ENCODE data around the gene CNP.

Gene CNP

DNA sequence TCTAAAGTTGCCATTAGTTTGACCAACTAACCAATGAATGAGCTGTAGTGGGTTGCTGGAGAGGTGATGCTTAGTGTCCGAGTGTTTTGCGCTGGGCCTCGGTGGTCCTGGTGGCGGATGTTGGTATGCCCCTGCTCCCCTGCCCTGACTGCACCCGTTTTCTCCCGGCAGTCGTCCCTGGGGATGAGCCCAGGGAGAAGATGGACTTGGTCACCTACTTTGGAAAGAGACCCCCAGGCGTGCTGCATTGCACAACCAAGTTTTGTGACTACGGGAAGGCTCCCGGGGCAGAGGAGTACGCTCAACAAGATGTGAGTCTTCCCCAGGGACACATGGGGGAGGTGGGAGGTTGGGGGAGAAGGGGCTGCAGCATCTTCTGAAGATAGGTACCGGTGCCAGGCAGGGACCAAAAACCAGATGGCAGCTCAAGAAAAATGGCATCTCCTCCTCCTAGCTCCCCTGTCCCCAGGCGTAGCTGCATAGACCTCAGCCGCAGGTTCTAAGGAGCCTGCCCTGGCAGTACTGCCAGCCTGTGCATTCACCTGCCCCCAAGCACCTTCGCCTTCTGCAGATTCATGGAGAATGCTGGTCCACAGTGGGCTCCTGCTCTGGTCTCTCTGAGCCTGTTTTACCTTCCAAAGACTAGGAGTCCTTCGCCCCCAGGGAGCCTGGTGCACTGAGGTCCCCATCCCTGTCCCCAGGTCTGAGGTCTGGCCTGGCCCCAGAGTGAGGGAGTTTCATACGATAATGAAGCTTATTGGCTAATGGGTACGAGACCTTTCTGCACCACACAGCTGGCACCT lies 5.3 kb downstream of the CNP start:
- peaks cover 18 to 69% of the 10 kb centered on the region in 2 donors for H3K36me3 ChIP-seq (ENCODE audit: control insufficient read depth in 1 of 2, insufficient read depth in 2 of 2, low read length in 2 of 2)

DNA sequence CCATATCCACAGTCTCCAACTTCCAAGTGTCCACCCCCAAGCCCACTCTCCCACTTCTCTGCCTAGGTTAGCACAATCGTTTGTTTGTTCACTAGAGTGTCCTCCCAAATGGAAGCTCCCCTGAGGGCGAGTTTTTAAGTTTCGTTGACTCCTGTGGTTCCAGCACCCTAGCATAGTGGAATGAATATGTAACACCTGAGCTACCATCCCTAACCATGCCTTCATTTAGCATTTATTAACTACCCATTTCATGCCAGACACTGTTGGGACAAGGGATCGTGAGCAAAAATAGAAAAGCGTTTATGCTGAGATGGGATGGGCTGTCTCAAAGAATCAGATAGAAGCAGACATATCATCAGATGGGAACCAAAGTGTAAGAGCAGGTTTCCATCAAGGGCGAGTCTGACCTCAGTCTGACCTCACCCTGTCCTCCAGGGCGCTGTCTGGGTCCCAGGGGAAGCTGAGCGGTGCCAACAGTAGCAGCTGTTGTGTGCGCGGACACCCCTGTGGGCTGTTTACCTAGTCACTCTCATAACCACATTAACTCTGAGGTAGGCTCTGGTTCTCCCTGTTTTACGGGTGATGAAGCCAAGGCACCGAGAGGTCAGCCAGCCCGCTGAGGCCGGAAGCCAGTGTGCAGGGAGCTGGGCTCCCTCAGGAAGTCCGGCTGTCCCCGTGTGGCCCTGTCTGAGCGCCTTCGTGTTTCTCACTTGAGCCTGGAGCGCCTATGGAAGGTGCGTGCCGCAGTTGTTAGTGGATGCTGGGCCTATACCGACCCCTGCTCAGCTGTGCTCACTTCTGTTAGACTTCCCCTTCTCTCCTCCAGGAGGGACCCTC lies 6.2 kb downstream of the CNP start:
- Histone ChIP-seq H3K27ac (ENCODE audit: low read depth, low read length) (no peak overlapping the region), H3K4me1 (ENCODE audit: control insufficient read depth in 1 of 2, insufficient read depth in 2 of 2, low read length in 2 of 2) (peaks cover 16 to 20% of the 10 kb centered on the region in 2 donors), H3K36me3 (ENCODE audit: control insufficient read depth in 1 of 2, insufficient read depth in 2 of 2, low read length in 2 of 2) (peaks cover 24 to 78% of the 10 kb centered on the region in 2 donors), H3K27me3 (ENCODE audit: control insufficient read depth in 1 of 2, insufficient read depth in 2 of 2, low read length in 2 of 2) (no peaks in the 10 kb centered on the region), H3K9me3 (ENCODE audit: control insufficient read depth in 1 of 2, low read length in 2 of 2) (no peaks in the 10 kb centered on the region), H3K9ac (ENCODE audit: low read depth in 1 of 2, low read length in 2 of 2) (peak overlapping the region in 1 of 2 donors; percentile 13), H3K4me3 (ENCODE audit: low read depth in 1 of 2, low read length in 2 of 2) (no peak overlapping the region)

More for the DNA sequence above, 5.3 kb downstream of the CNP start:
- Histone ChIP-seq H3K9me3 (ENCODE audit: control insufficient read depth in 1 of 2, low read length in 2 of 2) (no peaks in the 10 kb centered on the region), H3K4me3 (ENCODE audit: low read depth in 1 of 2, low read length in 2 of 2) (no peak overlapping the region), H3K9ac (ENCODE audit: low read depth in 1 of 2, low read length in 2 of 2) (no peak overlapping the region), H3K27ac (ENCODE audit: low read depth, low read length) (no peak overlapping the region), H3K27me3 (ENCODE audit: control insufficient read depth in 1 of 2, insufficient read depth in 2 of 2, low read length in 2 of 2) (no peaks in the 10 kb centered on the region), H3K4me1 (ENCODE audit: control insufficient read depth in 1 of 2, insufficient read depth in 2 of 2, low read length in 2 of 2) (peaks cover 15 to 26% of the 10 kb centered on the region in 2 donors)

DNA sequence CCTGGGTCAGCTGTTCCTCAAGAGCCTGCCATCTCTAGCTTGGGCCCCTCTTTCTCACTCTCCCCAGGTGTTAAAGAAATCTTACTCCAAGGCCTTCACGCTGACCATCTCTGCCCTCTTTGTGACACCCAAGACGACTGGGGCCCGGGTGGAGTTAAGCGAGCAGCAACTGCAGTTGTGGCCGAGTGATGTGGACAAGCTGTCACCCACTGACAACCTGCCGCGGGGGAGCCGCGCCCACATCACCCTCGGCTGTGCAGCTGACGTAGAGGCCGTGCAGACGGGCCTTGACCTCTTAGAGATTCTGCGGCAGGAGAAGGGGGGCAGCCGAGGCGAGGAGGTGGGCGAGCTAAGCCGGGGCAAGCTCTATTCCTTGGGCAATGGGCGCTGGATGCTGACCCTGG lies 6.8 kb downstream of the CNP start:
- H3K4me1 ChIP-seq (ENCODE audit: control insufficient read depth in 1 of 2, insufficient read depth in 2 of 2, low read length in 2 of 2), result peaks cover 12 to 14% of the 10 kb centered on the region in 2 donors
- H3K9ac ChIP-seq (ENCODE audit: low read depth in 1 of 2, low read length in 2 of 2), result peak overlapping the region in 1 of 2 donors; percentile 13
- H3K36me3 ChIP-seq (ENCODE audit: control insufficient read depth in 1 of 2, insufficient read depth in 2 of 2, low read length in 2 of 2), result peaks cover 24 to 79% of the 10 kb centered on the region in 2 donors
- H3K9me3 ChIP-seq (ENCODE audit: control insufficient read depth in 1 of 2, low read length in 2 of 2), result no peaks in the 10 kb centered on the region
- H3K27ac ChIP-seq (ENCODE audit: low read depth, low read length), result no peak overlapping the region
- H3K27me3 ChIP-seq (ENCODE audit: control insufficient read depth in 1 of 2, insufficient read depth in 2 of 2, low read length in 2 of 2), result no peaks in the 10 kb centered on the region
- no peak overlapping the region for H3K4me3 ChIP-seq (ENCODE audit: low read depth in 1 of 2, low read length in 2 of 2)

GRCh38 chr17:41974031-41974430 lies 7.4 kb downstream of the CNP start:
- Histone ChIP-seq H3K27ac (ENCODE audit: low read depth, low read length) (no peak overlapping the region), H3K4me1 (ENCODE audit: control insufficient read depth in 1 of 2, insufficient read depth in 2 of 2, low read length in 2 of 2) (peaks cover 12 to 14% of the 10 kb centered on the region in 2 donors), H3K9ac (ENCODE audit: low read depth in 1 of 2, low read length in 2 of 2) (no peak overlapping the region), H3K27me3 (ENCODE audit: control insufficient read depth in 1 of 2, insufficient read depth in 2 of 2, low read length in 2 of 2) (no peaks in the 10 kb centered on the region), H3K36me3 (ENCODE audit: control insufficient read depth in 1 of 2, insufficient read depth in 2 of 2, low read length in 2 of 2) (peaks cover 24 to 77% of the 10 kb centered on the region in 2 donors), H3K4me3 (ENCODE audit: low read depth in 1 of 2, low read length in 2 of 2) (no peak overlapping the region), H3K9me3 (ENCODE audit: control insufficient read depth in 1 of 2, low read length in 2 of 2) (no peaks in the 10 kb centered on the region)

DNA sequence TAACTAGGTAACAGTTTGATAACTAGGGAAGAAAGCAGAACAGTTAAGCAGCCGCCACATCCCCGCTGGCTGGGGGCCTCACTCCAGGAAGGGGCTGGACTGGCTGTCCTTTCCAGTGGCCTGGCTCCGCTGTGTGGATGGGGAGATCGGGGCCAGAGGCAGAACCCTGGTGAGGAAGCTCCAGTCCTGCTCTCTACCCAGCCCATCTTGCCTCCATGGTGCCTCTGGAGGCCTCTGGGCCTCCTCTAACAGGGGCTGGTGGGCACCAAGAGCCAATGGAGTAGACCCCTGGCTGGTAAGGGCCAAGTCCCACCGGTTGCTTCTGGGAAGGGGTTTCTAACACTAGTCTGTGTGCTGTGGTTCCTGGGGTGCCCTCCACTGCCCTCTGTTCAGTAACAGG lies 8.1 kb downstream of the CNP start:
- no peak overlapping the region for H3K4me3 ChIP-seq (ENCODE audit: low read depth in 1 of 2, low read length in 2 of 2)
- H3K4me1 ChIP-seq (ENCODE audit: control insufficient read depth in 1 of 2, insufficient read depth in 2 of 2, low read length in 2 of 2), result peaks cover 12 to 14% of the 10 kb centered on the region in 2 donors
- peaks cover 24 to 78% of the 10 kb centered on the region in 2 donors for H3K36me3 ChIP-seq (ENCODE audit: control insufficient read depth in 1 of 2, insufficient read depth in 2 of 2, low read length in 2 of 2)
- H3K27ac ChIP-seq (ENCODE audit: low read depth, low read length), result no peak overlapping the region
- H3K9me3 ChIP-seq (ENCODE audit: control insufficient read depth in 1 of 2, low read length in 2 of 2), result no peaks in the 10 kb centered on the region
- no peaks in the 10 kb centered on the region for H3K27me3 ChIP-seq (ENCODE audit: control insufficient read depth in 1 of 2, insufficient read depth in 2 of 2, low read length in 2 of 2)
- H3K9ac ChIP-seq (ENCODE audit: low read depth in 1 of 2, low read length in 2 of 2), result no peak overlapping the region

DNA sequence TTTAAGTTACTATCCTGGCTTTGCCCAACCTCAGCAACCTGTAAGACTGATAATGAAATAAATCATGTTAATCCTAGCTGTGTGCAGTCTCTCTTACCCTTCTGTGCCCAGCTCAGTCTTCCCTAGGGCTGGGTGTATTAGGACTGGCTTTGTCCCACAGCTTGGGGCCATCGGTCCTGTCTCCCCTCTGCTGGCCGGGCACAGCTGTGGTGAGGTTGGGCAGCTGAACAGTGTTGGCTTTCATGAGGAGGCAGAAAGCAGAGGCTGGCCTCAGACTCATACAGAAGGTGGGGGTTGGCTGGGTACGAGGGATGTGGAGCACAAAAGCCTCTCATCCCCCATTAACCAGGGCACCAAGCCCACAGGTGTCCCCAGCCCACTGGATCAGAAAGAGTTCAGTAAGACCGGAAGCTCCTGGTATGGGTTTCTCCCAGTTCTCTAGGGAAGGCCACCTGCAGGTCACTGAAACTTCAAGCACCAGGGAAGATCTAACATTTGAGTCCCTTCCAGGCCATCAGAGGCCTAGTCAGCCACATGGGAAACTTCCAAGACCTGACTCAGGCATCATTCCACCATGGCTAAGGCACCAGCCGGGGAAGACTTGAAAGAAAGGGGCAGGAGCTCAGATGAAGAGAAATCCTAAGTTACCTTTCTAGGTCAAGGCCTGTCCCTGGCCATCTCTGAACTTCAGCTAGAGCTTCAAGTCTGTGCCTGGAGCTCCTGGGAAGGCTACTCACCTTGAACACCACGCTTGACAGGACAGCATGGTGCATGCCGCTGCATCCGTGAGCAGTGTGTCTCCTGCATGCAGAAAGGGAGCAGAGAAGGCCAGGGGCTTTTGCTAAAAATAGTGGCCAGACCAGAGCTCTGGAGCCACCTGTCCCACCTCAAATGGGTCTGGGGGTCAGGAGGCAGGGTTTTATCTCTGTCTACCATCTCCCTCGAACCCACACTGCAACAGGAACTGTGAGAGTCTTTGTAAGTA lies 8.8 kb downstream of the CNP start:
- H3K27ac ChIP-seq (ENCODE audit: low read depth, low read length), result no peak overlapping the region
- no peaks in the 10 kb centered on the region for H3K27me3 ChIP-seq (ENCODE audit: control insufficient read depth in 1 of 2, insufficient read depth in 2 of 2, low read length in 2 of 2)
- H3K4me3 ChIP-seq (ENCODE audit: low read depth in 1 of 2, low read length in 2 of 2), result no peak overlapping the region
- H3K9ac ChIP-seq (ENCODE audit: low read depth in 1 of 2, low read length in 2 of 2), result no peak overlapping the region
- peaks cover 24 to 83% of the 10 kb centered on the region in 2 donors for H3K36me3 ChIP-seq (ENCODE audit: control insufficient read depth in 1 of 2, insufficient read depth in 2 of 2, low read length in 2 of 2)
- H3K9me3 ChIP-seq (ENCODE audit: control insufficient read depth in 1 of 2, low read length in 2 of 2), result no peaks in the 10 kb centered on the region
- H3K4me1 ChIP-seq (ENCODE audit: control insufficient read depth in 1 of 2, insufficient read depth in 2 of 2, low read length in 2 of 2), result peaks cover 12 to 14% of the 10 kb centered on the region in 2 donors

- Histone ChIP-seq H3K9ac (ENCODE audit: low read depth in 1 of 2, low read length in 2 of 2) (no peak overlapping the region), H3K4me3 (ENCODE audit: low read depth in 1 of 2, low read length in 2 of 2) (no peak overlapping the region), H3K27me3 (ENCODE audit: control insufficient read depth in 1 of 2, insufficient read depth in 2 of 2, low read length in 2 of 2) (no peaks in the 10 kb centered on the region), H3K4me1 (ENCODE audit: control insufficient read depth in 1 of 2, insufficient read depth in 2 of 2, low read length in 2 of 2) (peaks cover 12 to 14% of the 10 kb centered on the region in 2 donors), H3K27ac (ENCODE audit: low read depth, low read length) (no peak overlapping the region), H3K9me3 (ENCODE audit: control insufficient read depth in 1 of 2, low read length in 2 of 2) (no peaks in the 10 kb centered on the region), H3K36me3 (ENCODE audit: control insufficient read depth in 1 of 2, insufficient read depth in 2 of 2, low read length in 2 of 2) (peaks cover 20 to 83% of the 10 kb centered on the region in 2 donors)
These were observed 9.7 kb downstream of the CNP start for GRCh38 chr17:41976142-41976768.

GRCh38 chr17:41977991-41978390 lies 11.4 kb downstream of the CNP start:
- Histone ChIP-seq H3K4me3 (ENCODE audit: low read depth in 1 of 2, low read length in 2 of 2) (no peak overlapping the region), H3K27ac (ENCODE audit: low read depth, low read length) (no peak overlapping the region), H3K27me3 (ENCODE audit: control insufficient read depth in 1 of 2, insufficient read depth in 2 of 2, low read length in 2 of 2) (no peaks in the 10 kb centered on the region), H3K9me3 (ENCODE audit: control insufficient read depth in 1 of 2, low read length in 2 of 2) (no peaks in the 10 kb centered on the region), H3K36me3 (ENCODE audit: control insufficient read depth in 1 of 2, insufficient read depth in 2 of 2, low read length in 2 of 2) (peaks cover 25 to 86% of the 10 kb centered on the region in 2 donors), H3K4me1 (ENCODE audit: control insufficient read depth in 1 of 2, insufficient read depth in 2 of 2, low read length in 2 of 2) (peaks cover 7 to 12% of the 10 kb centered on the region in 2 donors), H3K9ac (ENCODE audit: low read depth in 1 of 2, low read length in 2 of 2) (no peak overlapping the region)

DNA sequence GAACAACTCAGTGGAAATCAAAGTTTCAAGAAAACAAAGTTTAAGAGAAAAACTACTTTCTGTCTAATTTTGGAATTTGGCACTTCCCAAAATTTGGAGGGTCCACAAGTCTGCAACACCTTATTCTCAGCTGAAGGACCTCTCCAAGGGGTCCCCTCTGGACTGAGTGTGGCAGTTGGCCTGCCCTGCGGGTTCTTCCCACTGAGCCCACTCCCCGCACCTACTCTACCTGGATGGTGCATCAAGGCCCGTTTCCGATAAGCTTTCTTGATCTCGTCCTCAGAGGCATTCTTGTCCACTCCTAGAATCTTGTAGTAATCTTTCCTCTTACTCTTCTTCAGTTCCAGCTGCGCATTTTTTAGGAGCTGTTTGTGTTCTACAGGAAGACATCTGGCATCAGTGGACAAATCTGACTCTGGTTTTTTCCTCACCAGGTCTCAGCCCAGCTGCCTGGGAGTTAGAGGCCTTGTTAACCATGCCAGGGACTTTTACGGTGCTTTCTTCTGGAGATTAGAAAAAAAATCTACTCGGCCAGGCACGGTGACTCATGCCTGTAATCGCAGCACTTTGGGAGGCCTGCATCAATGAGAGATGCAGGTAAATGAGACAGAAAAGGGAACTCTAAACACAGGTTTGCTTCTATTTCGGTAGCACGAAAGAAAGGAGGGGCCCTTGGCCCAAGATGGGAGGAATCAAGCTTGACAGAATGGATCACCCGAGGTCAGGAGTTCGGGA lies 15.6 kb downstream of the CNP start:
- Histone ChIP-seq H3K27me3 (ENCODE audit: control insufficient read depth in 1 of 2, insufficient read depth in 2 of 2, low read length in 2 of 2) (no peaks in the 10 kb centered on the region), H3K4me1 (ENCODE audit: control insufficient read depth in 1 of 2, insufficient read depth in 2 of 2, low read length in 2 of 2) (peaks cover 0 to 4% of the 10 kb centered on the region in 2 donors), H3K9ac (ENCODE audit: low read depth in 1 of 2, low read length in 2 of 2) (no peak overlapping the region), H3K27ac (ENCODE audit: low read depth, low read length) (no peak overlapping the region), H3K36me3 (ENCODE audit: control insufficient read depth in 1 of 2, insufficient read depth in 2 of 2, low read length in 2 of 2) (peaks cover 19 to 83% of the 10 kb centered on the region in 2 donors), H3K9me3 (ENCODE audit: control insufficient read depth in 1 of 2, low read length in 2 of 2) (no peaks in the 10 kb centered on the region), H3K4me3 (ENCODE audit: low read depth in 1 of 2, low read length in 2 of 2) (no peak overlapping the region)
